CD4-positive, alpha-beta memory T cell (primary cell): ENCODE data around the gene TAGLN. TPM values are rescaled to one million over a fixed set of nuclear protein-coding genes. Genes with fewer than 3 reads are reported as not detected.
A peak's percentile ranks its signal among the peaks of the same experiment; 100 is the strongest.

Source experiments
- CTCF ChIA-PET: fragments of 350-600 bp; sonication (Branson Sonifier 250); formaldehyde crosslinking; loops from one replicate; lab custom pipeline; 2021; ENCODE audit warnings: inconsistent platforms; ENCODE audit not compliant: partially characterized antibody; lab: Charles Lee
- POLR2A ChIA-PET: fragments of 350-600 bp; sonication (Branson Sonifier 250); formaldehyde crosslinking; loops from one replicate; lab custom pipeline; 2021; ENCODE audit not compliant: partially characterized antibody; lab: Charles Lee
- DNase-seq, 5 donors: peaks; one replicate each; pipeline versions ENCODE4 v3.0.0 to v3.0.0-alpha.2; 2020 to 2022; ENCODE audit warnings: mixed read lengths in 1 of 5
- H3K27ac ChIP-seq: one replicate; pipeline ENCODE4 v1.7.0; 2013; ENCODE audit warnings: low read depth, low read length
- H3K27me3 ChIP-seq: 2 replicates; pipeline ENCODE4 v1.7.0; 2013; ENCODE audit warnings: mild to moderate bottlenecking, low read length, moderate library complexity; ENCODE audit not compliant: insufficient read depth
- H3K36me3 ChIP-seq: 2 replicates; pipeline ENCODE4 v1.7.0; 2013; ENCODE audit warnings: mild to moderate bottlenecking, low read length, moderate library complexity; ENCODE audit not compliant: insufficient read depth
- H3K4me1 ChIP-seq: 2 replicates; pipeline ENCODE4 v1.7.0; 2013; ENCODE audit warnings: mild to moderate bottlenecking, low read length, moderate library complexity; ENCODE audit not compliant: insufficient read depth
- H3K4me3 ChIP-seq, 2 donors: one replicate each; pipeline ENCODE4 v1.7.0; 2013; ENCODE audit warnings: low read length in 2 of 2, mild to moderate bottlenecking in 1 of 2
- H3K9me3 ChIP-seq, 2 donors: one replicate each; pipeline ENCODE4 v1.7.0; 2013; ENCODE audit warnings: low read length in 2 of 2, control low read depth in 1 of 2; ENCODE audit not compliant: control insufficient read depth in 1 of 2
- H3K27ac Mint-ChIP-seq, 7 donors: one replicate each; pipeline ENCODE4 v1.8.0; 2020 to 2021; ENCODE audit warnings: mixed read lengths in 7 of 7, mild to moderate bottlenecking in 6 of 7, inconsistent platforms in 3 of 7, moderate library complexity in 3 of 7
- H3K27me3 Mint-ChIP-seq, 2 donors: one replicate each; pipeline ENCODE4 v1.8.0; 2020 to 2021; ENCODE audit warnings: mixed read lengths in 2 of 2
- H3K36me3 Mint-ChIP-seq, 2 donors: one replicate each; pipeline ENCODE4 v1.8.0; 2020 to 2021; ENCODE audit warnings: mixed read lengths in 2 of 2, inconsistent platforms in 1 of 2, mild to moderate bottlenecking in 1 of 2
- H3K4me1 Mint-ChIP-seq, 4 donors: one replicate each; pipeline ENCODE4 v1.8.0; 2020 to 2021; ENCODE audit warnings: mixed read lengths in 4 of 4, mild to moderate bottlenecking in 1 of 4
- H3K4me3 Mint-ChIP-seq, 8 donors: one replicate each; pipeline ENCODE4 v1.8.0; 2020 to 2021; ENCODE audit warnings: mixed read lengths in 8 of 8, mild to moderate bottlenecking in 7 of 8, moderate library complexity in 6 of 8, inconsistent platforms in 3 of 8
- H3K9me3 Mint-ChIP-seq, 8 donors: one replicate each; pipeline ENCODE4 v1.8.0; 2020 to 2021; ENCODE audit warnings: mixed read lengths in 8 of 8, mild to moderate bottlenecking in 5 of 8, inconsistent platforms in 3 of 8, moderate library complexity in 1 of 8
- intact Hi-C: fragments of 100-400 bp; cut with micrococcal nuclease; formaldehyde crosslinking; loops from one replicate; pipeline ENCODE4 v1.15.1; 2023
- polyA plus RNA-seq, 2 donors: library from polyadenylated mRNA; unstranded; fragments of 300-500 nt; fragmentation: Illumina TruSeq; gene quantifications; one replicate each; pipeline ENCODE4 v1.2.3, GENCODE V29; 2021
- total RNA-seq, 2 experiments: library from RNA; stranded (reverse); gene quantifications; one replicate each; pipeline ENCODE4 v1.2.3, GENCODE V29; 2021

The TAGLN gene
- total and polyA plus RNA-seq, 4 experiments from 2014 or later, result 0.15 to 19.7 (median 9.0) TPM

DNA sequence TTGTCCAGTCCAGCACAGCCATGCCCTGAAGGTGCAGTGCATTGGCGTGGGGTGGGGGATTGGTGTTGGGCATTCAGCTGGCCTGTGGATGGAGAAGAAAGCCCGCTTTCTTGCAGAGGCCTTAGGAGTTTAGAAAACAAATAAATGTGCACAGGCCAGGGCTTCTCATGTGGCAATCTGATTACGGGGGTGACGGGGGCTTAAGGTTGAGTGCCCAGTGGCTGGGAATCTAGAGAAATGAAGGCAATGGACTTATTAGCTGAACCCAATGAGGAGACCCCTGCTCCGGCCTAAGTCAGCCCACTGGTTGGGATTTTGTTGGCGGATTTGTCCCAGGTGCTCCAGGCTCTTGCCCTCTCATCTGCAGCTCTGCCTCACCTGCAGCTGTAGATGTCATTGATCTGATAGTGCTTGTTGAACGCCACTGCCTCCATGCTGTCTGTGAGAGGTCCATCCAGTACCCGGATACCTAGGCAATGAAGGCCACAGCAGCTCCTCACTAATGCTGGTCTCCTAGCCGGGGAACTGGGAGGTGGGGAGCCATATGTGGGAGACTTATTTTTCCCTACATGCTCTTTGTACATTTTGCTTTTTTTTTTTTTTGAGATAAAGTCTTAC, 26.5 kb downstream of the TAGLN start:
- Histone ChIP-seq H3K27me3 (no peaks in the 10 kb centered on the region), H3K36me3 (peaks cover 88% of the 10 kb centered on the region), H3K4me1 (peaks cover 39% of the 10 kb centered on the region), H3K4me3 (no peak overlapping the region), H3K27ac (no peak overlapping the region), H3K9me3 (no peaks in the 10 kb centered on the region)
- intact Hi-C loops, result loop anchor here (1.0 kb wide), 5 partner anchors 47 to 493 kb away; partner anchors contain the start of genes APOA5 and SIDT2
- Mint-ChIP-seq H3K27ac (peak overlapping the region in 2 of 7 donors; percentile 15 to 29), H3K36me3 (peaks cover 65 to 89% of the 10 kb centered on the region in 2 donors), H3K4me3 (no peak overlapping the region), H3K27me3 (no peaks in the 10 kb centered on the region), H3K9me3 (no peaks in the 10 kb centered on the region), H3K4me1 (peaks cover 26 to 51% (median 32%) of the 10 kb centered on the region in 4 donors)
- DNase-seq, result no peak
- ChIA-PET POLR2A (interaction anchor here (0.6 to 4.1 kb wide), 3 partner anchors 12 to 369 kb away, joined by 3 to 24 read pairs (median 8); partner anchors contain the start of gene SIDT2), CTCF (interaction anchor here (0.7 to 4.2 kb wide), 20 partner anchors 11 to 435 kb away, joined by 3 to 48 read pairs (median 8); partner anchors contain the start of genes APOA5, BACE1, CEP164 and SIDT2)

DNA sequence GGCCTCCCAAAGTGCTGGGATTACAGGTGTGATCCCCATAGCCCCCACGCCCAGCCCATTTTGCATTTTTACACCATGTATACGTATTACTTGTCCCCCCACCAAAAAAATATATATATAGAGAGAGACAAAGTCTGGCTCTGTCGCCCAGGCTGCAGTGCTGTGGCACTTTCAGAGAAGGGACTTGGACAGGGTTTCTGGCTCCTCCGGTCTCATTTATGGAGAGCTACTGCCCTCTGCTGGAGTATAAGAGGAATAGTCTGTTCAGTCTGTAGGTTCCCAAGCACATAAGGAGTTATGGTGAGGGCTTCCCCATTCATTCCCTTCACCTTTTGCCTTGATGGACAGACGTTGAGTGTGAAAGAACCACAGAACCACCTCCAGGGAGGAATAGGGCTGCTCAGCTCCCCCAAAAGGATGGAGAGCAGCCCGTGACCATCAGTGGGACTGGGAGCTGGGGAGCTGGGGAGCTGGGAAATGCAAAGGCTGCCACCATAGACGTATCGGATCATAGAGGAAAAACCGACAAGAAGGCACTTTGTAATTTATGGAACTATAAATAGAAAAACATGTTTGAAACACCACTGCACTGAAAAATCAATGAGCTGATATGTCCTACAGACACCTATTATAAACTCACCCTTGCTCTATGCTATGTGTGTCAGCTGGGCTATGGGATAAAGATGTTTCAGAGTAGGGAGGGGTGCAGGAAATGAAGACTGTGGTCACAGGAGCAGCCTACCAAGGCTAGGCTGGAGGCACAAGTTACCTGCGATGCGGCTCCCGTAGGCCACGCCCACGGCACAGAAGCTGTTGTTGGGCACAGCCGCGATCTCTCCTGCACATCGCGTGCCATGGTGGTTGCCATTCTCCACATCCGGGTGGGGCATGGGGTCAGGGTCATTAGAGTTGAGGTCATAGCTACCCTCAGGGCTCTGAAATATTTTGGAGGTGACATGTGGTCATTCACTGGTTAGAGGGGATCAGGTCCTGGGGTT, 27.5 kb downstream of the TAGLN start:
- Mint-ChIP-seq H3K4me1 (peaks cover 27 to 60% (median 39%) of the 10 kb centered on the region in 4 donors), H3K27ac (peak overlapping the region; percentile 80 to 94 (median 84)), H3K9me3 (no peaks in the 10 kb centered on the region), H3K36me3 (peaks cover 57 to 87% of the 10 kb centered on the region in 2 donors), H3K4me3 (peak overlapping the region in 3 of 8 donors; percentile 21 to 66 (median 25)), H3K27me3 (no peaks in the 10 kb centered on the region)
- Histone ChIP-seq H3K4me3 (no peak overlapping the region), H3K9me3 (no peaks in the 10 kb centered on the region), H3K27ac (peak overlapping the region; percentile 7), H3K27me3 (no peaks in the 10 kb centered on the region), H3K36me3 (peaks cover 78% of the 10 kb centered on the region), H3K4me1 (peaks cover 46% of the 10 kb centered on the region)
- CTCF ChIA-PET, result interaction anchor here (0.6 to 4.2 kb wide), 41 partner anchors 8 to 495 kb away, joined by 3 to 48 read pairs (median 4); partner anchors contain the start of genes APOA5, BACE1, CEP164 and SIDT2
- DNase-seq, result peak; percentile 66 to 72 (median 68)
- POLR2A ChIA-PET, result interaction anchor here (0.6 to 4.1 kb wide), 11 partner anchors 13 to 439 kb away, joined by 3 to 24 read pairs (median 5); partner anchors contain the start of genes APOA5, CEP164, SIDT2 and ZPR1
- intact Hi-C loops, result loop anchor here (1.0 kb wide), 5 partner anchors 48 to 494 kb away; partner anchors contain the start of genes APOA5 and SIDT2

DNA sequence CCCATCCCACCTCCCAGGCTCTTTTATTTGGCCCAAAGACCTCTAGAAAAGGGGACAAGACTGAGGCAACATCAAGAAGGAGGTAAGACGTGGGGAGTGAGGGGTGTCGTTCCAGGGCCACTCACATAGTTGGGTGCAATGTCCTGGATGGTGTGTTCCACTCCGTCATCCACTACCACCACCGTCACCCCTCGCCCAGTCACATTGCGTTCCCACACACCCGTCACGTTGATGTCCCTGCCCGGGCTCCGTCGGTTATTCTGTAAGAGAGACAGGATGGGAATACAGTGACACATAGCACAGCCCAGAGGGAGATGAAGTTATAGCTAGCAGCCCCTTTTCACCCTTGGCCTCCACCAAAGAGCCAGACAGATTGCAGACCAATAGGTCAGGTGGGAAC, 28.9 kb downstream of the TAGLN start:
- Mint-ChIP-seq H3K27ac (peak overlapping the region; percentile 57 to 90 (median 72)), H3K4me3 (peak overlapping the region in 5 of 8 donors; percentile 32 to 69 (median 56)), H3K36me3 (peaks cover 50 to 76% of the 10 kb centered on the region in 2 donors), H3K4me1 (peaks cover 25 to 64% (median 44%) of the 10 kb centered on the region in 4 donors), H3K9me3 (no peaks in the 10 kb centered on the region), H3K27me3 (no peaks in the 10 kb centered on the region)
- intact Hi-C loops, result no loop called here
- H3K27ac ChIP-seq, result no peak overlapping the region
- H3K4me3 ChIP-seq, result no peak overlapping the region
- DNase-seq, result no peak
- H3K9me3 ChIP-seq, result no peaks in the 10 kb centered on the region
- H3K4me1 ChIP-seq, result peaks cover 48% of the 10 kb centered on the region
- ChIA-PET CTCF (interaction anchor here (0.8 to 3.7 kb wide), 10 partner anchors 9 to 101 kb away, joined by 3 to 48 read pairs (median 10); partner anchors contain the start of genes BACE1, CEP164, PAFAH1B2 and SIDT2), POLR2A (interaction anchor here (1.0 to 5.8 kb wide), 3 partner anchors 49 to 374 kb away, joined by 4 to 68 read pairs (median 5); partner anchors contain the start of gene CEP164)
- no peaks in the 10 kb centered on the region for H3K27me3 ChIP-seq
- peaks cover 64% of the 10 kb centered on the region for H3K36me3 ChIP-seq

DNA sequence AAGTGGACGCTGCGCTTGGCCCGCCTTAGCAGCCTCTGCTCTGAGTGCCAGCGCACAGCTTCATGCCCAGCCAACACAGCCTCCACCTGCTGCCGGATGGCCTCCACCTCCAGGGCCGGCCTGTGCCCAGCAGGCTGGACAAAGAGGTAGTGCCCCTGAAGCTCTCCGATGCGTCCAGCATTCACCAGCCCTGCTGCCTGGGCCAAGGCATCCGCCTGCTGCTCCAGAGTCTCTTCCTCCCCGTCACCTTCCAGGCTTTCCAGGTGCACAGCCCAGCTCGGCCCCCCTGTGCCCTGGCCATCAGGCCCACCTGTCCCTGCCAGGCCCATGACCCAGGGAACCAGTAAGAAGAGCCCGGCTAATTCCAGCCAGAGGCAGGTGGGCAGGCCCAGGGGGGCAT, 30.2 kb downstream of the TAGLN start:
- Histone ChIP-seq H3K36me3 (peaks cover 51% of the 10 kb centered on the region), H3K27ac (peak overlapping the region; percentile 90), H3K27me3 (no peaks in the 10 kb centered on the region), H3K9me3 (no peaks in the 10 kb centered on the region), H3K4me3 (peak overlapping the region; percentile 87 to 93), H3K4me1 (peaks cover 60% of the 10 kb centered on the region)
- DNase-seq, result no peak
- intact Hi-C loops, result no loop called here
- Mint-ChIP-seq H3K36me3 (peaks cover 41 to 67% of the 10 kb centered on the region in 2 donors), H3K4me3 (peak overlapping the region in 7 of 8 donors; percentile 90 to 100 (median 95)), H3K27ac (peak overlapping the region; percentile 75 to 96 (median 95)), H3K4me1 (peaks cover 35 to 72% (median 57%) of the 10 kb centered on the region in 4 donors), H3K27me3 (no peaks in the 10 kb centered on the region), H3K9me3 (no peaks in the 10 kb centered on the region)
- ChIA-PET POLR2A (interaction anchor here (0.5 to 5.8 kb wide), 14 partner anchors 9 to 457 kb away, joined by 3 to 68 read pairs (median 5); partner anchors contain the start of genes BACE1, BUD13, CEP164 and PAFAH1B2), CTCF (interaction anchor here (0.9 to 3.1 kb wide), 7 partner anchors 9 to 438 kb away, joined by 3 to 28 read pairs (median 3); partner anchors contain the start of genes APOA5, CEP164 and SIDT2)

DNA sequence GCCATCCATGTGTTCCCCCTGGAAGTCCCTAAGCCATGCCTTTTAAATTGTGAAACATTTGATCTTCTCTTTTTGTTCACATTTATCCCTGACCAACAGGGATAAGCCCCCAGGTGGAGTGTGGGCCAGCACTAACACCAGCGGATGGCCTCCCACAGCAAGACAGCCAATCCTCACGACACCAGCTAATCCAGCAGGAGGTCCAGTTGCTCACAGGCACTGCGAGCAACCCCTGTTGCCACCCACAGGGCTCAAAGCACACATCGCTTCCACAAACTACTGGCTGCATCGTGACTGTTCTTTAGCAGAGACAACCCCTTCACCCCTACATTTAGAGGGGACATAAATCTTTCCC, 30.7 kb downstream of the TAGLN start:
- no peaks in the 10 kb centered on the region for H3K27me3 Mint-ChIP-seq
- no peaks in the 10 kb centered on the region for H3K27me3 ChIP-seq
- peak overlapping the region; percentile 94 to 96 (median 95) for H3K27ac Mint-ChIP-seq
- H3K9me3 Mint-ChIP-seq, result no peaks in the 10 kb centered on the region
- H3K4me3 Mint-ChIP-seq, result peak overlapping the region; percentile 90 to 100 (median 96)
- H3K9me3 ChIP-seq, result no peaks in the 10 kb centered on the region
- CTCF ChIA-PET, result interaction anchor here (0.9 to 3.1 kb wide), 8 partner anchors 10 to 439 kb away, joined by 3 to 28 read pairs (median 4); partner anchors contain the start of genes APOA5, CEP164 and SIDT2
- peaks cover 36 to 73% (median 58%) of the 10 kb centered on the region in 4 donors for H3K4me1 Mint-ChIP-seq
- H3K4me3 ChIP-seq, result peak overlapping the region; percentile 87 to 93
- intact Hi-C loops, result loop anchor here (2.0 to 5.0 kb wide), 3 partner anchors 303 to 457 kb away; partner anchors contain the start of gene BUD13
- POLR2A ChIA-PET, result interaction anchor here (0.6 to 5.8 kb wide), 18 partner anchors 9 to 457 kb away, joined by 3 to 68 read pairs (median 4); partner anchors contain the start of genes BACE1, BUD13, CEP164 and PAFAH1B2
- H3K36me3 ChIP-seq, result peaks cover 46% of the 10 kb centered on the region
- H3K36me3 Mint-ChIP-seq, result peaks cover 36 to 62% of the 10 kb centered on the region in 2 donors
- peaks cover 60% of the 10 kb centered on the region for H3K4me1 ChIP-seq
- DNase-seq, result no peak
- H3K27ac ChIP-seq, result peak overlapping the region; percentile 90
